Measurements from ENCODE around the gene MAGI2.

DNA sequence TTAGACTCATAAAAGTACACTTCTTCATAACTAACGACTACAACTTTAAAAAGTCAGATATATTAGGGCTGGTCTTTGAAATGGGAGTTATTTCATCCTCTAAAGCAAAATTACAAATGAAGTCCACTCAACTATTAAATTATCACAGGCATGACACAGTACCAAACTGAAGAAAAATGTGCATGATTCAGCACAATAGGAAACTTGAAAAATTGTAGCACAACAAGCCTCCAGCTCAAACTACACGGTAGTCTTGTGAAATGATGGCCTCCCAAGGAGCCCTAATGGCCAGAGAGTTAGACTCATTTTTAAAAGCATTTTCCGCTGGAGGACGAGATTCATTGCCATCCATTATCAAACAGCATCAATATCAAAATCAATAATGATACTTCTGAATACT lies 76.4 kb downstream of the MAGI2 start:
- TF ChIP-seq CTCF (IDR thresholded peaks at IDR 0.05) (no peak), POLR2A (IDR thresholded peaks at IDR 0.05) (no peak)

Measured in esophagus squamous epithelium (tissue), 4 donors.